ENCODE measurements around the gene BBS7.

Gene BBS7

GRCh38 chr4:121792966-121793365 is 77.3 kb downstream of the BBS7 start:
- no peak overlapping the region for H3K27ac ChIP-seq (ENCODE audit: low read length)
- no peak overlapping the region for H3K4me3 ChIP-seq (ENCODE audit: low read length in 2 of 2)
- no peaks in the 10 kb centered on the region for H3K36me3 ChIP-seq (ENCODE audit: control insufficient read depth in 2 of 2, insufficient read depth in 2 of 2, low read length in 2 of 2)
- no peaks in the 10 kb centered on the region for H3K4me1 ChIP-seq (ENCODE audit: control insufficient read depth, insufficient read depth, low read length)
- H3K9me3 ChIP-seq (ENCODE audit: control insufficient read depth in 2 of 2, low read length in 2 of 2), result no peaks in the 10 kb centered on the region
- no peak overlapping the region for H3K9ac ChIP-seq (ENCODE audit: low read length in 2 of 2)
- H3K27me3 ChIP-seq (ENCODE audit: control insufficient read depth in 1 of 2, insufficient read depth in 2 of 2, low read length in 2 of 2), result no peaks in the 10 kb centered on the region

- Histone ChIP-seq H3K36me3 (ENCODE audit: control insufficient read depth in 2 of 2, insufficient read depth in 2 of 2, low read length in 2 of 2) (no peaks in the 10 kb centered on the region), H3K27me3 (ENCODE audit: control insufficient read depth in 1 of 2, insufficient read depth in 2 of 2, low read length in 2 of 2) (no peaks in the 10 kb centered on the region), H3K27ac (ENCODE audit: low read length) (no peak overlapping the region), H3K4me1 (ENCODE audit: control insufficient read depth, insufficient read depth, low read length) (no peaks in the 10 kb centered on the region), H3K9ac (ENCODE audit: low read length in 2 of 2) (no peak overlapping the region), H3K9me3 (ENCODE audit: control insufficient read depth in 2 of 2, low read length in 2 of 2) (no peaks in the 10 kb centered on the region), H3K4me3 (ENCODE audit: low read length in 2 of 2) (no peak overlapping the region)
These were observed 78.8 kb downstream of the BBS7 start for GRCh38 chr4:121791481-121791880.

- no peaks in the 10 kb centered on the region for H3K9me3 ChIP-seq (ENCODE audit: control insufficient read depth in 2 of 2, low read length in 2 of 2)
- H3K36me3 ChIP-seq (ENCODE audit: control insufficient read depth in 2 of 2, insufficient read depth in 2 of 2, low read length in 2 of 2), result no peaks in the 10 kb centered on the region
- no peak overlapping the region for H3K4me3 ChIP-seq (ENCODE audit: low read length in 2 of 2)
- H3K27me3 ChIP-seq (ENCODE audit: control insufficient read depth in 1 of 2, insufficient read depth in 2 of 2, low read length in 2 of 2), result no peaks in the 10 kb centered on the region
- no peaks in the 10 kb centered on the region for H3K4me1 ChIP-seq (ENCODE audit: control insufficient read depth, insufficient read depth, low read length)
- no peak overlapping the region for H3K27ac ChIP-seq (ENCODE audit: low read length)
- no peak overlapping the region for H3K9ac ChIP-seq (ENCODE audit: low read length in 2 of 2)
These were observed 79.3 kb downstream of the BBS7 start for GRCh38 chr4:121790976-121791375.

- H3K9me3 ChIP-seq (ENCODE audit: control insufficient read depth in 2 of 2, low read length in 2 of 2), result no peaks in the 10 kb centered on the region
- H3K27ac ChIP-seq (ENCODE audit: low read length), result no peak overlapping the region
- H3K4me3 ChIP-seq (ENCODE audit: low read length in 2 of 2), result no peak overlapping the region
- H3K36me3 ChIP-seq (ENCODE audit: control insufficient read depth in 2 of 2, insufficient read depth in 2 of 2, low read length in 2 of 2), result no peaks in the 10 kb centered on the region
- H3K4me1 ChIP-seq (ENCODE audit: control insufficient read depth, insufficient read depth, low read length), result no peaks in the 10 kb centered on the region
- no peak overlapping the region for H3K9ac ChIP-seq (ENCODE audit: low read length in 2 of 2)
- H3K27me3 ChIP-seq (ENCODE audit: control insufficient read depth in 1 of 2, insufficient read depth in 2 of 2, low read length in 2 of 2), result peaks cover 0 to 3% of the 10 kb centered on the region in 2 donors
These were observed 80.1 kb downstream of the BBS7 start for GRCh38 chr4:121789960-121790829.

GRCh38 chr4:121789455-121789854 is 80.8 kb downstream of the BBS7 start:
- H3K36me3 ChIP-seq (ENCODE audit: control insufficient read depth in 2 of 2, insufficient read depth in 2 of 2, low read length in 2 of 2), result no peaks in the 10 kb centered on the region
- H3K9ac ChIP-seq (ENCODE audit: low read length in 2 of 2), result no peak overlapping the region
- no peak overlapping the region for H3K27ac ChIP-seq (ENCODE audit: low read length)

GRCh38 chr4:121788896-121789295 is 81.4 kb downstream of the BBS7 start:
- Histone ChIP-seq H3K27ac (ENCODE audit: low read length) (no peak overlapping the region), H3K36me3 (ENCODE audit: control insufficient read depth in 2 of 2, insufficient read depth in 2 of 2, low read length in 2 of 2) (no peaks in the 10 kb centered on the region)

More at GRCh38 chr4:121789455-121789854, 80.8 kb downstream of the BBS7 start:
- Histone ChIP-seq H3K4me1 (ENCODE audit: control insufficient read depth, insufficient read depth, low read length) (no peaks in the 10 kb centered on the region), H3K4me3 (ENCODE audit: low read length in 2 of 2) (no peak overlapping the region), H3K9me3 (ENCODE audit: control insufficient read depth in 2 of 2, low read length in 2 of 2) (peaks cover 0 to under 1% of the 10 kb centered on the region in 2 donors), H3K27me3 (ENCODE audit: control insufficient read depth in 1 of 2, insufficient read depth in 2 of 2, low read length in 2 of 2) (peaks cover 0 to 3% of the 10 kb centered on the region in 2 donors)

GRCh38 chr4:121786221-121786620 is 84.1 kb downstream of the BBS7 start:
- Histone ChIP-seq H3K27ac (ENCODE audit: low read length) (no peak overlapping the region), H3K4me1 (ENCODE audit: control insufficient read depth, insufficient read depth, low read length) (no peaks in the 10 kb centered on the region), H3K4me3 (ENCODE audit: low read length in 2 of 2) (no peak overlapping the region)

More at GRCh38 chr4:121788896-121789295, 81.4 kb downstream of the BBS7 start:
- Histone ChIP-seq H3K9me3 (ENCODE audit: control insufficient read depth in 2 of 2, low read length in 2 of 2) (peaks cover 0 to 4% of the 10 kb centered on the region in 2 donors), H3K4me1 (ENCODE audit: control insufficient read depth, insufficient read depth, low read length) (no peaks in the 10 kb centered on the region), H3K4me3 (ENCODE audit: low read length in 2 of 2) (no peak overlapping the region), H3K27me3 (ENCODE audit: control insufficient read depth in 1 of 2, insufficient read depth in 2 of 2, low read length in 2 of 2) (peaks cover 0 to 3% of the 10 kb centered on the region in 2 donors), H3K9ac (ENCODE audit: low read length in 2 of 2) (no peak overlapping the region)

GRCh38 chr4:121785479-121785878 is 84.8 kb downstream of the BBS7 start:
- Histone ChIP-seq H3K4me3 (ENCODE audit: low read length in 2 of 2) (no peak overlapping the region), H3K9me3 (ENCODE audit: control insufficient read depth in 2 of 2, low read length in 2 of 2) (peaks cover 0 to 4% of the 10 kb centered on the region in 2 donors), H3K27ac (ENCODE audit: low read length) (no peak overlapping the region), H3K27me3 (ENCODE audit: control insufficient read depth in 1 of 2, insufficient read depth in 2 of 2, low read length in 2 of 2) (peaks cover 3 to 4% of the 10 kb centered on the region in 2 donors), H3K4me1 (ENCODE audit: control insufficient read depth, insufficient read depth, low read length) (no peaks in the 10 kb centered on the region), H3K9ac (ENCODE audit: low read length in 2 of 2) (no peak overlapping the region), H3K36me3 (ENCODE audit: control insufficient read depth in 2 of 2, insufficient read depth in 2 of 2, low read length in 2 of 2) (no peaks in the 10 kb centered on the region)

More at GRCh38 chr4:121786221-121786620, 84.1 kb downstream of the BBS7 start:
- Histone ChIP-seq H3K27me3 (ENCODE audit: control insufficient read depth in 1 of 2, insufficient read depth in 2 of 2, low read length in 2 of 2) (peaks cover 0 to 4% of the 10 kb centered on the region in 2 donors), H3K9me3 (ENCODE audit: control insufficient read depth in 2 of 2, low read length in 2 of 2) (peaks cover 0 to 4% of the 10 kb centered on the region in 2 donors), H3K36me3 (ENCODE audit: control insufficient read depth in 2 of 2, insufficient read depth in 2 of 2, low read length in 2 of 2) (no peaks in the 10 kb centered on the region), H3K9ac (ENCODE audit: low read length in 2 of 2) (no peak overlapping the region)

- no peaks in the 10 kb centered on the region for H3K36me3 ChIP-seq (ENCODE audit: control insufficient read depth in 2 of 2, insufficient read depth in 2 of 2, low read length in 2 of 2)
- peaks cover 4% of the 10 kb centered on the region in 2 donors for H3K27me3 ChIP-seq (ENCODE audit: control insufficient read depth in 1 of 2, insufficient read depth in 2 of 2, low read length in 2 of 2)
- H3K9ac ChIP-seq (ENCODE audit: low read length in 2 of 2), result no peak overlapping the region
- H3K27ac ChIP-seq (ENCODE audit: low read length), result no peak overlapping the region
- no peaks in the 10 kb centered on the region for H3K4me1 ChIP-seq (ENCODE audit: control insufficient read depth, insufficient read depth, low read length)
- no peak overlapping the region for H3K4me3 ChIP-seq (ENCODE audit: low read length in 2 of 2)
- peaks cover 0 to 4% of the 10 kb centered on the region in 2 donors for H3K9me3 ChIP-seq (ENCODE audit: control insufficient read depth in 2 of 2, low read length in 2 of 2)
These were observed 85.3 kb downstream of the BBS7 start for GRCh38 chr4:121784975-121785374.

- no peak overlapping the region for H3K9ac ChIP-seq (ENCODE audit: low read length in 2 of 2)
- H3K4me1 ChIP-seq (ENCODE audit: control insufficient read depth, insufficient read depth, low read length), result no peaks in the 10 kb centered on the region
- peaks cover 0 to 4% of the 10 kb centered on the region in 2 donors for H3K9me3 ChIP-seq (ENCODE audit: control insufficient read depth in 2 of 2, low read length in 2 of 2)
- no peaks in the 10 kb centered on the region for H3K36me3 ChIP-seq (ENCODE audit: control insufficient read depth in 2 of 2, insufficient read depth in 2 of 2, low read length in 2 of 2)
- H3K27ac ChIP-seq (ENCODE audit: low read length), result no peak overlapping the region
- H3K4me3 ChIP-seq (ENCODE audit: low read length in 2 of 2), result no peak overlapping the region
- H3K27me3 ChIP-seq (ENCODE audit: control insufficient read depth in 1 of 2, insufficient read depth in 2 of 2, low read length in 2 of 2), result peaks cover 4% of the 10 kb centered on the region in 2 donors
These were observed 85.9 kb downstream of the BBS7 start for GRCh38 chr4:121784401-121784800.

GRCh38 chr4:121783210-121783609 is 87.1 kb downstream of the BBS7 start:
- Histone ChIP-seq H3K9ac (ENCODE audit: low read length in 2 of 2) (no peak overlapping the region), H3K27me3 (ENCODE audit: control insufficient read depth in 1 of 2, insufficient read depth in 2 of 2, low read length in 2 of 2) (peaks cover 4 to 7% of the 10 kb centered on the region in 2 donors), H3K36me3 (ENCODE audit: control insufficient read depth in 2 of 2, insufficient read depth in 2 of 2, low read length in 2 of 2) (no peaks in the 10 kb centered on the region), H3K4me3 (ENCODE audit: low read length in 2 of 2) (no peak overlapping the region), H3K4me1 (ENCODE audit: control insufficient read depth, insufficient read depth, low read length) (no peaks in the 10 kb centered on the region), H3K9me3 (ENCODE audit: control insufficient read depth in 2 of 2, low read length in 2 of 2) (peaks cover 0 to 4% of the 10 kb centered on the region in 2 donors), H3K27ac (ENCODE audit: low read length) (no peak overlapping the region)
